GM12878 (cell line): Measurements from ENCODE around the gene TGIF2. TPM values are rescaled to one million over a fixed set of nuclear protein-coding genes. Genes with fewer than 3 reads are reported as not detected.

ENCODE experiments used
- ATAC-seq: fragments of 200-7000 bp; cut with Tn5 transposase; 3 replicates; pipeline ENCODE4 v1.9.1; 2020; ENCODE audit warnings: mild to moderate bottlenecking, moderate library complexity
- BruUV-seq: library from RNA; stranded (reverse); fragments of 400-500 nt; replicated peaks from 2 replicates; lab custom pipeline; 2021; lab: Mats Ljungman, UMichigan
- CTCF ChIA-PET: fragments of 300-600 bp; sonication (Branson Sonifier 250); formaldehyde crosslinking; extraction: SDS; loops from one replicate; lab custom pipeline; 2021; ENCODE audit warnings: inconsistent platforms; lab: Yijun Ruan, JAX
- POLR2A ChIA-PET: fragments of 350-600 bp; formaldehyde crosslinking; extraction: SDS; loops from one replicate; lab custom pipeline; 2021; ENCODE audit warnings: inconsistent platforms; lab: Charles Lee
- RAD21 ChIA-PET: fragments of 300-600 bp; sonication (Branson Sonifier 250); formaldehyde crosslinking; loops from one replicate; lab custom pipeline; 2023; ENCODE audit warnings: antibody characterized with exemption; ENCODE audit not compliant: unreplicated experiment; lab: Charles Lee
- SMC1A ChIA-PET: fragments of 300-600 bp; sonication (Branson Sonifier 250); formaldehyde crosslinking; loops from one replicate; lab custom pipeline; 2023; ENCODE audit not compliant: unreplicated experiment, uncharacterized antibody; lab: Charles Lee
- DNase-seq: peaks from one replicate; pipeline ENCODE4 v3.0.0-alpha.2; 2011; ENCODE audit warnings: low read depth, low spot score
- FAIRE-seq: peaks from 3 replicates; lab custom pipeline; 2011; peaks lifted over from hg19 to GRCh38; lab: Jason Lieb, UNC
- H2AFZ ChIP-seq: 2 replicates; pipeline ENCODE4 v1.6.0; 2011; ENCODE audit warnings: low read depth, low read length, control low read depth; ENCODE audit not compliant: control insufficient read depth
- H3K27ac ChIP-seq: 2 replicates; pipeline ENCODE4 v1.5.1; 2011; ENCODE audit warnings: control low read depth; ENCODE audit not compliant: control insufficient read depth, insufficient read depth
- H3K27me3 ChIP-seq, 2 experiments: replicated peaks in 1 of 2; 2 replicates each; pipeline versions ENCODE4 v1.6.0 to v1.6.1; 2011; ENCODE audit warnings: low read length in 1 of 2; ENCODE audit not compliant: control insufficient read depth in 2 of 2, insufficient read depth in 2 of 2
- H3K36me3 ChIP-seq, 2 experiments: 2 replicates each; pipeline ENCODE4 v1.5.1; 2011; ENCODE audit warnings: low read length in 1 of 2; ENCODE audit not compliant: control insufficient read depth in 2 of 2, insufficient read depth in 2 of 2
- H3K4me1 ChIP-seq: 2 replicates; pipeline ENCODE4 v1.6.1; 2011; ENCODE audit warnings: mild to moderate bottlenecking, low read length, moderate library complexity, mixed read lengths; ENCODE audit not compliant: control insufficient read depth, insufficient read depth
- H3K4me2 ChIP-seq: 2 replicates; pipeline ENCODE4 v1.6.0; 2011; ENCODE audit warnings: control low read depth; ENCODE audit not compliant: control insufficient read depth, insufficient read depth
- H3K4me3 ChIP-seq: fragments of 200-600 bp; sonication (generic); 2 replicates; pipeline ENCODE4 v1.5.1; 2016
- H3K79me2 ChIP-seq: 2 replicates; pipeline ENCODE4 v1.6.0; 2011; ENCODE audit warnings: low read length; ENCODE audit not compliant: control insufficient read depth, insufficient read depth
- H3K9ac ChIP-seq: 2 replicates; pipeline ENCODE4 v1.8.0; 2011; ENCODE audit warnings: low read length, control low read depth, mixed read lengths; ENCODE audit not compliant: control insufficient read depth, insufficient read depth
- H3K9me3 ChIP-seq: replicated peaks from 3 replicates; pipeline ENCODE4 v1.5.1; 2011; ENCODE audit warnings: mild to moderate bottlenecking, low read length; ENCODE audit not compliant: control insufficient read depth, insufficient read depth
- H4K20me1 ChIP-seq: 2 replicates; pipeline ENCODE4 v1.6.0; 2011; ENCODE audit not compliant: control insufficient read depth, insufficient read depth
- CEBPB ChIP-seq, 2 experiments: fragments of 150-350 bp in 1 of 2; IDR thresholded peaks; 2 replicates each; pipeline ENCODE4 v1.6.1; 2012 to 2014; ENCODE audit warnings: low read depth in 2 of 2, low read length in 2 of 2, borderline replicate concordance in 1 of 2, inconsistent platforms in 1 of 2
- CHD1 ChIP-seq: IDR thresholded peaks from 2 replicates; pipeline ENCODE4 v1.6.1; 2012; ENCODE audit warnings: low read depth, low read length, improper control_type of control experiment
- ESRRA ChIP-seq: IDR thresholded peaks from 2 replicates; pipeline ENCODE4 v1.6.1; 2012; ENCODE audit warnings: mild to moderate bottlenecking, low read length, improper control_type of control experiment
- LARP7 ChIP-seq: fragments of 450-650 bp; IDR thresholded peaks from 2 replicates; pipeline ENCODE4 v1.6.1; 2017; ENCODE audit warnings: mild to moderate bottlenecking
- MEF2A ChIP-seq: IDR thresholded peaks from 2 replicates; pipeline ENCODE4 v1.6.1; 2011; ENCODE audit warnings: low read depth, mild to moderate bottlenecking, low read length, moderate library complexity; ENCODE audit not compliant: insufficient read depth
- NBN ChIP-seq: fragments of 450-650 bp; IDR thresholded peaks from 2 replicates; pipeline ENCODE4 v1.6.1; 2016
- RB1 ChIP-seq: fragments of 450-650 bp; formaldehyde crosslinking; IDR thresholded peaks from 2 replicates; pipeline ENCODE4 v1.6.1; 2017; ENCODE audit warnings: mild to moderate bottlenecking, borderline replicate concordance
- SUZ12 ChIP-seq: fragments of 200-600 bp; sonication (generic); IDR thresholded peaks from one replicate; pipeline ENCODE4 v1.6.1; 2018; ENCODE audit warnings: antibody characterized with exemption, mild to moderate bottlenecking; ENCODE audit not compliant: unreplicated experiment
- ZZZ3 ChIP-seq: IDR thresholded peaks from 2 replicates; pipeline ENCODE4 v1.6.1; 2011; ENCODE audit warnings: low read depth; ENCODE audit not compliant: control insufficient read depth, insufficient read length
- WGBS: methylation state at CpG from one replicate; pipeline ENCODE4 v1.1.6; 2016; ENCODE audit warnings: low lambda C conversion rate; ENCODE audit not compliant: insufficient replicate concordance, insufficient coverage; ENCODE audit errors: missing lambda C conversion rate; 5-methylcytosine and 5-hydroxymethylcytosine counted together
- in situ Hi-C: fragments of 300-500 bp; cut with MboI; formaldehyde crosslinking; loops from 9 replicates; pipeline ENCODE4 v1.14.3; 2018; ENCODE audit warnings: mixed read lengths
- intact Hi-C: fragments of 100-400 bp; cut with micrococcal nuclease; formaldehyde crosslinking; loops from one replicate; pipeline ENCODE4 v1.14.2; 2022; ENCODE audit not compliant: unreplicated experiment
- polyA plus RNA-seq, 11 experiments: library from polyadenylated mRNA; depleted of rRNA in 4 of 11; unstranded in 6 of 11; stranded (reverse) in 5 of 11; fragments of >200 nt; fragmentation: Nextera tagmentation in 4 of 11; fragmentation: Illumina TruSeq in 1 of 11; extraction: Ambion mirVana in 4 of 11; extraction: Trizol in 1 of 11; gene quantifications; 1 replicate in 1 of 11; 2 replicates in 10 of 11; pipeline versions ENCODE4 v1.2.1 to v1.2.3, GENCODE V29; 2011 to 2016; ENCODE audit warnings: inconsistent platforms in 2 of 11, missing spikeins in 2 of 11, low read depth in 1 of 11
- total RNA-seq, 4 experiments: library from RNA; depleted of rRNA in 3 of 4; stranded (reverse); fragments of >200 nt in 3 of 4; fragmentation: Illumina TruSeq in 1 of 4; extraction: Trizol in 1 of 4; gene quantifications; 2 replicates each; pipeline versions ENCODE4 v1.2.1 to v1.2.3, GENCODE V29; 2013 to 2021
- TF ChIP-seq, protein P1 (sequence below): IDR thresholded peaks from 2 replicates; pipeline ENCODE4 v1.6.1; 2012; ENCODE audit warnings: low read length, inconsistent platforms
- TF ChIP-seq, protein P2 (sequence below): fragments of 450-650 bp; IDR thresholded peaks from 2 replicates; pipeline ENCODE4 v1.6.1; 2014; ENCODE audit warnings: mild to moderate bottlenecking
- TF ChIP-seq, protein P3 (sequence below): fragments of 450-650 bp; IDR thresholded peaks from 2 replicates; pipeline ENCODE4 v1.6.1; 2017; ENCODE audit warnings: mild to moderate bottlenecking, moderate library complexity
- TF ChIP-seq, protein P4 (sequence below): fragments of 450-650 bp; conservative IDR thresholded peaks from 2 replicates; pipeline ENCODE4 v1.6.1; 2017; ENCODE audit warnings: mild to moderate bottlenecking, moderate library complexity

The TGIF2 gene
- total and polyA plus RNA-seq, 10 of the 15 experiments (the other 5 are each of a cell fraction or from before 2014, with no cell fraction given) = 13.1 to 47.1 (median 36.6) TPM

DNA sequence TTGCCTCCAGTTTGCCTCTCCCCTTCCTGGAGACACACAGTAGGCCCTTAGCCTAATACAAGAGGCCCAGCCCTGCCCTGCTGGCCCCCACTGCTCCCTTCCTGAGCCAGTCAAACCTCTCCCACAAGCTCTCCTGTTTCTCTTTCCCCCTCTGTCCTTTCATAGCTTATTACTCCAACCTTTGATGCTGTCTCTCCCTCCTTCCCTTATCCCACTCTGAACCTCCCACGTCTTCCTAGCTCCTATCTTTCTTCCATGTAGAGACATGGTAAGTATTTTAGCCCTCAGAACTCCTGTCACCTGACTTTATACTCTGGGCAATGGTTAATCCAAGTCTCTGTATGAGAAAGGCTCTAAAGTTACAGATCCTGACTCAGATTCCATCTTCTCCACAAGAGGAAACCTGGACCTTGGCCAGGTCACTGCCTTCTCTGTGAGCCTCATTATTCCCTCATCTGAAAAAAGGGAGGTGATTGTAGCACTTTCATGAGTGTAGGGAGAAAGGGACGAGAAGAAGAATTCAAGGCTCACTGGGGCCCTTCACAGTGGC, 6.7 kb downstream of the TGIF2 start:
- ChIA-PET RAD21 (interaction anchor here (1.2 to 9.0 kb wide), 2 partner anchors 14 to 25 kb away, joined by 3 to 93 read pairs; partner anchors contain the start of gene RAB5IF), SMC1A (interaction anchor here (0.7 kb wide), 1 partner anchor 21 kb away, joined by 3 read pairs; no protein-coding TSS in a partner anchor), POLR2A (interaction anchor here (0.6 to 10.1 kb wide), 4 partner anchors 9 to 627 kb away, joined by 3 to 87 read pairs (median 4); no protein-coding TSS in a partner anchor), CTCF (no interaction called here)
- Histone ChIP-seq H2AFZ (no peak overlapping the region), H3K4me3 (no peak overlapping the region), H4K20me1 (peaks cover 8% of the 10 kb centered on the region; the same call in 1 of the 2 replicates), H3K36me3 (peaks cover 20 to 25% of the 10 kb centered on the region in 2 experiments; a peak in 3 of 4 replicates), H3K27me3 (no peaks in the 10 kb centered on the region), H3K27ac (no peak overlapping the region), H3K9ac (no peak overlapping the region), H3K4me1 (peaks cover 2% of the 10 kb centered on the region), H3K4me2 (no peak overlapping the region), H3K79me2 (peaks cover 37% of the 10 kb centered on the region), H3K9me3 (no peaks in the 10 kb centered on the region)
- in situ Hi-C loops = no loop called here
- DNase-seq (no peak), FAIRE-seq (no peak), ATAC-seq (no peak)
- BruUV-seq = no TSS peak
- intact Hi-C loops = loop anchor here (10.0 kb wide), 1 partner anchor 115 kb away; no protein-coding TSS in a partner anchor
- 100% methylated on average over 2 of the region's 2 CpGs for WGBS
- no peak for TF ChIP-seq MEF2A
- TF ChIP-seq, protein P1, sequence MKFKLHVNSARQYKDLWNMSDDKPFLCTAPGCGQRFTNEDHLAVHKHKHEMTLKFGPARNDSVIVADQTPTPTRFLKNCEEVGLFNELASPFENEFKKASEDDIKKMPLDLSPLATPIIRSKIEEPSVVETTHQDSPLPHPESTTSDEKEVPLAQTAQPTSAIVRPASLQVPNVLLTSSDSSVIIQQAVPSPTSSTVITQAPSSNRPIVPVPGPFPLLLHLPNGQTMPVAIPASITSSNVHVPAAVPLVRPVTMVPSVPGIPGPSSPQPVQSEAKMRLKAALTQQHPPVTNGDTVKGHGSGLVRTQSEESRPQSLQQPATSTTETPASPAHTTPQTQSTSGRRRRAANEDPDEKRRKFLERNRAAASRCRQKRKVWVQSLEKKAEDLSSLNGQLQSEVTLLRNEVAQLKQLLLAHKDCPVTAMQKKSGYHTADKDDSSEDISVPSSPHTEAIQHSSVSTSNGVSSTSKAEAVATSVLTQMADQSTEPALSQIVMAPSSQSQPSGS = no peak
- TF ChIP-seq ESRRA = no peak
- no peak for TF ChIP-seq LARP7
- TF ChIP-seq NBN = no peak
- TF ChIP-seq RB1 = no peak
- TF ChIP-seq CHD1 = no peak
- TF ChIP-seq, protein P2, sequence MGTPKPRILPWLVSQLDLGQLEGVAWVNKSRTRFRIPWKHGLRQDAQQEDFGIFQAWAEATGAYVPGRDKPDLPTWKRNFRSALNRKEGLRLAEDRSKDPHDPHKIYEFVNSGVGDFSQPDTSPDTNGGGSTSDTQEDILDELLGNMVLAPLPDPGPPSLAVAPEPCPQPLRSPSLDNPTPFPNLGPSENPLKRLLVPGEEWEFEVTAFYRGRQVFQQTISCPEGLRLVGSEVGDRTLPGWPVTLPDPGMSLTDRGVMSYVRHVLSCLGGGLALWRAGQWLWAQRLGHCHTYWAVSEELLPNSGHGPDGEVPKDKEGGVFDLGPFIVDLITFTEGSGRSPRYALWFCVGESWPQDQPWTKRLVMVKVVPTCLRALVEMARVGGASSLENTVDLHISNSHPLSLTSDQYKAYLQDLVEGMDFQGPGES = no peak
- no peak for TF ChIP-seq SUZ12
- no peak for TF ChIP-seq ZZZ3
- TF ChIP-seq, protein P3, sequence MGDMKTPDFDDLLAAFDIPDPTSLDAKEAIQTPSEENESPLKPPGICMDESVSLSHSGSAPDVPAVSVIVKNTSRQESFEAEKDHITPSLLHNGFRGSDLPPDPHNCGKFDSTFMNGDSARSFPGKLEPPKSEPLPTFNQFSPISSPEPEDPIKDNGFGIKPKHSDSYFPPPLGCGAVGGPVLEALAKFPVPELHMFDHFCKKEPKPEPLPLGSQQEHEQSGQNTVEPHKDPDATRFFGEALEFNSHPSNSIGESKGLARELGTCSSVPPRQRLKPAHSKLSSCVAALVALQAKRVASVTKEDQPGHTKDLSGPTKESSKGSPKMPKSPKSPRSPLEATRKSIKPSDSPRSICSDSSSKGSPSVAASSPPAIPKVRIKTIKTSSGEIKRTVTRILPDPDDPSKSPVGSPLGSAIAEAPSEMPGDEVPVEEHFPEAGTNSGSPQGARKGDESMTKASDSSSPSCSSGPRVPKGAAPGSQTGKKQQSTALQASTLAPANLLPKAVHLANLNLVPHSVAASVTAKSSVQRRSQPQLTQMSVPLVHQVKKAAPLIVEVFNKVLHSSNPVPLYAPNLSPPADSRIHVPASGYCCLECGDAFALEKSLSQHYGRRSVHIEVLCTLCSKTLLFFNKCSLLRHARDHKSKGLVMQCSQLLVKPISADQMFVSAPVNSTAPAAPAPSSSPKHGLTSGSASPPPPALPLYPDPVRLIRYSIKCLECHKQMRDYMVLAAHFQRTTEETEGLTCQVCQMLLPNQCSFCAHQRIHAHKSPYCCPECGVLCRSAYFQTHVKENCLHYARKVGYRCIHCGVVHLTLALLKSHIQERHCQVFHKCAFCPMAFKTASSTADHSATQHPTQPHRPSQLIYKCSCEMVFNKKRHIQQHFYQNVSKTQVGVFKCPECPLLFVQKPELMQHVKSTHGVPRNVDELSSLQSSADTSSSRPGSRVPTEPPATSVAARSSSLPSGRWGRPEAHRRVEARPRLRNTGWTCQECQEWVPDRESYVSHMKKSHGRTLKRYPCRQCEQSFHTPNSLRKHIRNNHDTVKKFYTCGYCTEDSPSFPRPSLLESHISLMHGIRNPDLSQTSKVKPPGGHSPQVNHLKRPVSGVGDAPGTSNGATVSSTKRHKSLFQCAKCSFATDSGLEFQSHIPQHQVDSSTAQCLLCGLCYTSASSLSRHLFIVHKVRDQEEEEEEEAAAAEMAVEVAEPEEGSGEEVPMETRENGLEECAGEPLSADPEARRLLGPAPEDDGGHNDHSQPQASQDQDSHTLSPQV = no peak
- TF ChIP-seq, protein P4, sequence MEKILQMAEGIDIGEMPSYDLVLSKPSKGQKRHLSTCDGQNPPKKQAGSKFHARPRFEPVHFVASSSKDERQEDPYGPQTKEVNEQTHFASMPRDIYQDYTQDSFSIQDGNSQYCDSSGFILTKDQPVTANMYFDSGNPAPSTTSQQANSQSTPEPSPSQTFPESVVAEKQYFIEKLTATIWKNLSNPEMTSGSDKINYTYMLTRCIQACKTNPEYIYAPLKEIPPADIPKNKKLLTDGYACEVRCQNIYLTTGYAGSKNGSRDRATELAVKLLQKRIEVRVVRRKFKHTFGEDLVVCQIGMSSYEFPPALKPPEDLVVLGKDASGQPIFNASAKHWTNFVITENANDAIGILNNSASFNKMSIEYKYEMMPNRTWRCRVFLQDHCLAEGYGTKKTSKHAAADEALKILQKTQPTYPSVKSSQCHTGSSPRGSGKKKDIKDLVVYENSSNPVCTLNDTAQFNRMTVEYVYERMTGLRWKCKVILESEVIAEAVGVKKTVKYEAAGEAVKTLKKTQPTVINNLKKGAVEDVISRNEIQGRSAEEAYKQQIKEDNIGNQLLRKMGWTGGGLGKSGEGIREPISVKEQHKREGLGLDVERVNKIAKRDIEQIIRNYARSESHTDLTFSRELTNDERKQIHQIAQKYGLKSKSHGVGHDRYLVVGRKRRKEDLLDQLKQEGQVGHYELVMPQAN = no peak
- no peak for TF ChIP-seq CEBPB (IDR thresholded peaks at IDR 0.05; ENCODE audit: borderline replicate concordance in 1 of 2, low read depth in 2 of 2, low read length in 2 of 2)
